ENCODE measurements around the gene CDK14.

GRCh38 chr7:91128683-91129348 lies 532.7 kb downstream of the CDK14 start:
- TF ChIP-seq CTCF (IDR thresholded peaks at IDR 0.05; ENCODE audit: low read length): no peak
- TF ChIP-seq EZH2 (optimal IDR thresholded peaks at IDR 0.05; ENCODE audit: low read depth, low read length): no peak
